WERI-Rb-1 (cell line): ENCODE measurements around the gene UNC5A.

Experiments
- DNase-seq: peaks from one replicate; pipeline ENCODE4 v3.0.0-alpha.2; 2020
- H3K27ac ChIP-seq: fragments of 250-450 bp; sonication (Bioruptor Pico); 2 replicates; pipeline ENCODE4 v1.5.1; 2020; ENCODE audit warnings: mild to moderate bottlenecking, moderate library complexity
- H3K27me3 ChIP-seq: fragments of 250-450 bp; sonication (Bioruptor Pico); 2 replicates; pipeline ENCODE4 v1.5.1; 2021; ENCODE audit warnings: mild to moderate bottlenecking, low read depth, moderate library complexity; ENCODE audit not compliant: insufficient read depth, severe bottlenecking
- H3K36me3 ChIP-seq: fragments of 250-450 bp; sonication (Bioruptor Pico); 2 replicates; pipeline ENCODE4 v1.5.1; 2020; ENCODE audit warnings: mild to moderate bottlenecking, moderate library complexity
- H3K4me3 ChIP-seq: 2 replicates; pipeline ENCODE4 v1.5.1; 2011; ENCODE audit warnings: low read depth, mild to moderate bottlenecking, control low read depth, low read length
- H3K9me3 ChIP-seq: fragments of 250-450 bp; sonication (Bioruptor Pico); 2 replicates; pipeline ENCODE4 v1.5.1; 2021; ENCODE audit warnings: mild to moderate bottlenecking, moderate library complexity; ENCODE audit not compliant: severe bottlenecking
- CTCF ChIP-seq: IDR thresholded peaks from 2 replicates; pipeline ENCODE4 v1.5.1; 2011; ENCODE audit warnings: low read depth, mild to moderate bottlenecking, control low read depth, inconsistent platforms, low read length

Gene UNC5A

GRCh38 chr5:176897263-176897662, 86.9 kb downstream of the UNC5A start:
- H3K36me3 ChIP-seq = no peaks in the 10 kb centered on the region
- no peak for DNase-seq
- H3K27ac ChIP-seq = no peak overlapping the region
- no peak overlapping the region for H3K4me3 ChIP-seq
- no peaks in the 10 kb centered on the region for H3K9me3 ChIP-seq
- TF ChIP-seq CTCF = no peak
- no peaks in the 10 kb centered on the region for H3K27me3 ChIP-seq

- H3K27ac ChIP-seq = no peak within 1 kb of the TSS
- H3K27me3 ChIP-seq = no peaks in the 10 kb centered on the region
- peaks cover under 1% of the 10 kb centered on the region for H3K36me3 ChIP-seq
- H3K9me3 ChIP-seq = no peaks in the 10 kb centered on the region
- TF ChIP-seq CTCF = no peak
- DNase-seq = no peak
- H3K4me3 ChIP-seq = no peak within 1 kb of the TSS
Measured at GRCh38 chr5:176899296-176899891, 89.0 kb downstream of the UNC5A start, which contains the start of gene HK3. TSS of gene HK3 (minus strand) at chr5:176899346. CDS start at chr5:176896159, 3,187 bp downstream.

- Histone ChIP-seq H3K9me3 (no peaks in the 10 kb centered on the region), H3K27me3 (no peaks in the 10 kb centered on the region), H3K27ac (no peak overlapping the region), H3K36me3 (peaks cover 4% of the 10 kb centered on the region), H3K4me3 (no peak overlapping the region)
- peak; percentile 24 for DNase-seq
- no peak for TF ChIP-seq CTCF
Measured at GRCh38 chr5:176899946-176900779, 89.8 kb downstream of the UNC5A start.

GRCh38 chr5:176900780-176901204, 90.4 kb downstream of the UNC5A start:
- no peak overlapping the region for H3K4me3 ChIP-seq
- H3K9me3 ChIP-seq = no peaks in the 10 kb centered on the region
- no peak for DNase-seq
- H3K27ac ChIP-seq = no peak overlapping the region
- H3K27me3 ChIP-seq = no peaks in the 10 kb centered on the region
- peaks cover 4% of the 10 kb centered on the region for H3K36me3 ChIP-seq
- no peak for TF ChIP-seq CTCF

GRCh38 chr5:176901260-176902101, 91.1 kb downstream of the UNC5A start:
- Histone ChIP-seq H3K27ac (no peak overlapping the region), H3K4me3 (no peak overlapping the region), H3K36me3 (peaks cover 4% of the 10 kb centered on the region), H3K9me3 (no peaks in the 10 kb centered on the region), H3K27me3 (no peaks in the 10 kb centered on the region)
- TF ChIP-seq CTCF = no peak
- DNase-seq = no peak
